Endothelial cell of umbilical vein (primary cell): ENCODE results near the gene TNFRSF21. TPM values are rescaled to one million over a fixed set of nuclear protein-coding genes. Genes with fewer than 3 reads are reported as not detected.

ENCODE experiments used
- BruUV-seq: library from RNA; stranded (reverse); fragments of 400-500 nt; replicated peaks from 2 replicates; lab custom pipeline; 2021; lab: Mats Ljungman, UMichigan
- CTCF ChIA-PET: fragments of 300-600, 350-600 bp; sonication (Branson Sonifier 250); formaldehyde crosslinking; loops from one replicate; lab custom pipeline; 2021; ENCODE audit warnings: antibody characterized with exemption, inconsistent platforms; lab: Charles Lee
- POLR2A ChIA-PET: fragments of 300-600, 350-600 bp; sonication (Branson Sonifier 250); formaldehyde crosslinking; loops from one replicate; lab custom pipeline; 2021; ENCODE audit warnings: antibody characterized with exemption, inconsistent platforms; lab: Charles Lee
- DNase-seq: peaks from one replicate; pipeline ENCODE4 v3.0.0-alpha.2; 2011; ENCODE audit warnings: low read depth, low spot score
- FAIRE-seq: peaks from 2 replicates; lab custom pipeline; 2011; peaks lifted over from hg19 to GRCh38; lab: Jason Lieb, UNC
- H2AFZ ChIP-seq: 2 replicates; pipeline ENCODE4 v1.6.0; 2012; ENCODE audit warnings: low read depth, low read length, control low read depth, inconsistent platforms
- H3K27ac ChIP-seq: 2 replicates; pipeline ENCODE4 v1.5.1; 2011; ENCODE audit warnings: low read depth, mild to moderate bottlenecking, control low read depth, low read length, moderate library complexity; ENCODE audit not compliant: insufficient read depth
- H3K27me3 ChIP-seq, 2 experiments: 2 replicates each; pipeline versions ENCODE4 v1.6.0 to v1.6.1; 2011; ENCODE audit warnings: low read length in 2 of 2, mixed read lengths in 1 of 2; ENCODE audit not compliant: control insufficient read depth in 2 of 2, insufficient read depth in 2 of 2
- H3K36me3 ChIP-seq, 2 experiments: 2 replicates in 1 of 2; 3 replicates in 1 of 2; pipeline ENCODE4 v1.5.1; 2011; ENCODE audit warnings: low read length in 2 of 2, mild to moderate bottlenecking in 1 of 2, moderate library complexity in 1 of 2; ENCODE audit not compliant: control insufficient read depth in 2 of 2, insufficient read depth in 2 of 2; ENCODE audit errors: extremely low read depth in 1 of 2
- H3K4me1 ChIP-seq: 3 replicates; pipeline ENCODE4 v1.5.1; 2011; ENCODE audit warnings: mild to moderate bottlenecking, low read length; ENCODE audit not compliant: control insufficient read depth, insufficient read depth; ENCODE audit errors: extremely low read depth
- H3K4me2 ChIP-seq: 2 replicates; pipeline ENCODE4 v1.6.1; 2011; ENCODE audit warnings: low read length, control low read depth, mixed read lengths; ENCODE audit not compliant: insufficient read depth
- H3K4me3 ChIP-seq, 3 experiments: fragments of 200-600 bp in 1 of 3; sonication (generic), shearing (Covaris generic) in 1 of 3; replicated peaks in 1 of 3; 2 replicates each; pipeline ENCODE4 v1.5.1; 2011 to 2016; ENCODE audit warnings: control low read depth in 3 of 3, low read length in 3 of 3, mild to moderate bottlenecking in 2 of 3, inconsistent platforms in 1 of 3, low read depth in 1 of 3, moderate library complexity in 1 of 3; ENCODE audit not compliant: insufficient read depth in 1 of 3
- H3K79me2 ChIP-seq: 2 replicates; pipeline ENCODE4 v1.6.0; 2012; ENCODE audit warnings: low read length, inconsistent platforms; ENCODE audit not compliant: control insufficient read depth, insufficient read depth
- H3K9ac ChIP-seq: replicated peaks from 2 replicates; pipeline ENCODE3; 2011; ENCODE audit warnings: low read length, control low read depth; ENCODE audit not compliant: insufficient read depth; ENCODE audit errors: extremely low read depth
- H3K9me1 ChIP-seq: replicated peaks from 3 replicates; pipeline ENCODE4 v1.6.0; 2011; ENCODE audit warnings: mild to moderate bottlenecking, low read length; ENCODE audit not compliant: control insufficient read depth, insufficient read depth; ENCODE audit errors: extremely low read depth
- H3K9me3 ChIP-seq: replicated peaks from 2 replicates; pipeline ENCODE4 v1.5.1; 2012; ENCODE audit warnings: low read length, inconsistent platforms; ENCODE audit not compliant: control insufficient read depth, insufficient read depth
- H4K20me1 ChIP-seq: replicated peaks from 2 replicates; pipeline ENCODE3; 2011; ENCODE audit warnings: mild to moderate bottlenecking, low read length; ENCODE audit not compliant: control insufficient read depth, insufficient read depth; ENCODE audit errors: extremely low read depth
- EZH2 ChIP-seq: IDR thresholded peaks from 2 replicates; pipeline ENCODE4 v1.6.1; 2012; ENCODE audit warnings: borderline replicate concordance, low read depth, mild to moderate bottlenecking, moderate library complexity, low read length, inconsistent platforms; ENCODE audit not compliant: severe bottlenecking
- FOS ChIP-seq: IDR thresholded peaks from 2 replicates; pipeline ENCODE4 v1.6.1; 2011; ENCODE audit warnings: mild to moderate bottlenecking, low read length, moderate library complexity, borderline replicate concordance; ENCODE audit not compliant: insufficient read depth
- GATA2 ChIP-seq: IDR thresholded peaks from 2 replicates; pipeline ENCODE4 v1.7.0; 2011; ENCODE audit warnings: low read depth, mild to moderate bottlenecking, moderate library complexity, mixed read lengths, low read length; ENCODE audit not compliant: insufficient read length, insufficient read depth
- JUN ChIP-seq: IDR thresholded peaks from 2 replicates; pipeline ENCODE4 v1.6.1; 2011; ENCODE audit warnings: borderline replicate concordance, low read depth; ENCODE audit not compliant: insufficient read length, insufficient read depth
- MYC ChIP-seq: IDR thresholded peaks from one replicate; pipeline ENCODE4 v1.6.1; 2011; ENCODE audit warnings: mild to moderate bottlenecking, low read depth, low read length
- POLR2A ChIP-seq: IDR thresholded peaks from 2 replicates; pipeline ENCODE4 v1.6.1; 2012; ENCODE audit warnings: low read depth, mild to moderate bottlenecking, control low read depth, low read length
- POLR2AphosphoS5 ChIP-seq: IDR thresholded peaks from 2 replicates; pipeline ENCODE4 v1.6.1; 2012; ENCODE audit warnings: low read depth, mild to moderate bottlenecking, control low read depth, low read length, moderate library complexity; ENCODE audit not compliant: insufficient read depth
- dilution Hi-C: fragments of 300-500 bp; cut with MboI; formaldehyde crosslinking; loops from one replicate; pipeline ENCODE4 v1.15.0; 2019; ENCODE audit warnings: low sequenced_read_pairs; ENCODE audit not compliant: extremely low pct_ligation_motif_present
- intact Hi-C: fragments of 100-400 bp; cut with micrococcal nuclease; formaldehyde crosslinking; loops from one replicate; pipeline ENCODE4 v1.10.0; 2022
- polyA plus RNA-seq, 4 experiments: library from polyadenylated mRNA; depleted of rRNA in 3 of 4; stranded (reverse) in 3 of 4; unstranded in 1 of 4; fragments of >200 nt; gene quantifications; 2 replicates each; pipeline versions ENCODE4 v1.2.1 to v1.2.3, GENCODE V29; 2011 to 2012; ENCODE audit warnings: missing spikeins in 1 of 4
- total RNA-seq: library from RNA; stranded (reverse); gene quantifications from 2 replicates; pipeline ENCODE4 v1.2.3, GENCODE V29; 2021
- TF ChIP-seq, protein P1 (sequence below), 2 donors: IDR thresholded peaks; 1 replicate in 1 of 2; 2 replicates in 1 of 2; pipeline ENCODE4 v1.5.1; 2011; ENCODE audit warnings: low read length in 2 of 2, mild to moderate bottlenecking in 2 of 2, moderate library complexity in 2 of 2, control low read depth in 1 of 2, inconsistent platforms in 1 of 2, low read depth in 1 of 2; ENCODE audit not compliant: insufficient read depth in 1 of 2; ENCODE audit errors: extremely low read depth in 1 of 2
- TF ChIP-seq, protein P2 (sequence below): IDR thresholded peaks from 2 replicates; pipeline ENCODE4 v1.6.1; 2011; ENCODE audit not compliant: insufficient read depth, insufficient read length

The TNFRSF21 gene
- total and polyA plus RNA-seq, 2 donors (not counting 3 experiments of a cell fraction or from before 2014, with no cell fraction given), result 26.0 to 40.6 TPM

DNA sequence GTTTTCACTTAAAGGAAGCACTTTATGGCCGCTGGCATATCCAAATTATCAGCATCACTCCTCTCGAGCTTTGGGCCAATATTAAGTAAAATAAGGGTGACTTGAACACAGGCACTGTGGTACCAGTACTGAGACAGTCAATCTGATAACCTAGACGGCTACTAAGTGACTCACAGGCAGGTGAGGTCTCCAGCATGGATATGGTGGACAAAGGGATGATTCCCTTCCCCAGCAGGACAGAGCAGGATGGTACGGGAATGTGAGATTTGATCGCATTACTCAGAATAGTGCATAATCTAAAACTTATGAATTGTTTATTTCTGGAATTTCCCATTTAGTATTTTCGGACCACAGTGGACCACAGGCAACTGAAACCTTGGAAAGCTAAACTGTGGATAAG is 55.7 kb downstream of the TNFRSF21 start:
- DNase-seq, result no peak
- dilution Hi-C loops, result no loop called here
- H3K79me2 ChIP-seq, result no peaks in the 10 kb centered on the region

More for the DNA sequence above, 55.7 kb downstream of the TNFRSF21 start:
- BruUV-seq, result no TSS peak
- POLR2A ChIA-PET, result no interaction called here
- TF ChIP-seq JUN (no peak), POLR2A (no peak), POLR2AphosphoS5 (no peak), MYC (no peak), GATA2 (no peak), FOS (no peak), EZH2 (no peak)
- TF ChIP-seq, protein P1, sequence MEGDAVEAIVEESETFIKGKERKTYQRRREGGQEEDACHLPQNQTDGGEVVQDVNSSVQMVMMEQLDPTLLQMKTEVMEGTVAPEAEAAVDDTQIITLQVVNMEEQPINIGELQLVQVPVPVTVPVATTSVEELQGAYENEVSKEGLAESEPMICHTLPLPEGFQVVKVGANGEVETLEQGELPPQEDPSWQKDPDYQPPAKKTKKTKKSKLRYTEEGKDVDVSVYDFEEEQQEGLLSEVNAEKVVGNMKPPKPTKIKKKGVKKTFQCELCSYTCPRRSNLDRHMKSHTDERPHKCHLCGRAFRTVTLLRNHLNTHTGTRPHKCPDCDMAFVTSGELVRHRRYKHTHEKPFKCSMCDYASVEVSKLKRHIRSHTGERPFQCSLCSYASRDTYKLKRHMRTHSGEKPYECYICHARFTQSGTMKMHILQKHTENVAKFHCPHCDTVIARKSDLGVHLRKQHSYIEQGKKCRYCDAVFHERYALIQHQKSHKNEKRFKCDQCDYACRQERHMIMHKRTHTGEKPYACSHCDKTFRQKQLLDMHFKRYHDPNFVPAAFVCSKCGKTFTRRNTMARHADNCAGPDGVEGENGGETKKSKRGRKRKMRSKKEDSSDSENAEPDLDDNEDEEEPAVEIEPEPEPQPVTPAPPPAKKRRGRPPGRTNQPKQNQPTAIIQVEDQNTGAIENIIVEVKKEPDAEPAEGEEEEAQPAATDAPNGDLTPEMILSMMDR (IDR thresholded peaks at IDR 0.05; ENCODE audit: extremely low read depth in 1 of 2, insufficient read depth in 1 of 2, low read depth in 1 of 2, low read length in 2 of 2), result no peak
- TF ChIP-seq, protein P2, sequence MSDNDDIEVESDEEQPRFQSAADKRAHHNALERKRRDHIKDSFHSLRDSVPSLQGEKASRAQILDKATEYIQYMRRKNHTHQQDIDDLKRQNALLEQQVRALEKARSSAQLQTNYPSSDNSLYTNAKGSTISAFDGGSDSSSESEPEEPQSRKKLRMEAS, result no peak
- Histone ChIP-seq H3K4me3 (no peak overlapping the region), H3K9me3 (no peaks in the 10 kb centered on the region), H2AFZ (no peak overlapping the region), H3K27ac (no peak overlapping the region), H4K20me1 (no peaks in the 10 kb centered on the region), H3K9me1 (no peaks in the 10 kb centered on the region), H3K4me1 (no peaks in the 10 kb centered on the region), H3K36me3 (peaks cover 3 to 6% of the 10 kb centered on the region in 2 experiments), H3K4me2 (no peak overlapping the region), H3K27me3 (no peaks in the 10 kb centered on the region), H3K9ac (no peak overlapping the region)
- intact Hi-C loops, result no loop called here
- CTCF ChIA-PET, result no interaction called here
- no peak for FAIRE-seq
